Measurements from ENCODE around the gene TRPM8. TPM values are rescaled to one million over a fixed set of nuclear protein-coding genes. Genes with fewer than 3 reads are reported as not detected.

The TRPM8 gene
- total and polyA plus RNA-seq, 8 donors, result not detected

DNA sequence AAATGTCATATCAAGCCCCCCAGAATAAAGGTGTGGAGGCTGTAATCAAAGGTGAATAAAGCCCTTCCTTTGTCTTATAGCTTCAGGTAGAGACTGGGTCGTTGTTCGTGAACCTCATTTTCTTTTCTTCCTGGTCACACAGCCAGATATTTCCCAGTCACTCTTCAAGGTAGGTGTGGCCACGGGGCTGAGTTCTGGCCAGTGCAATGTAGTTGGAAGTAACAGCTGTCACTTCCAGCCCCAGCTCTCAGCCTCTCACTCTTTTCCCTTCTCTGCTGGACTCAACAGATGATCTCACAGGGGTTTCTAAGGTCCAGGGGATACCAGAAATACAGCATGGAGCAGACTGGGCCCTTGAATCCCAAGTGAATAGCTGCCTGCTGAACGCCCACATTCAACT lies 15.8 kb upstream of the TRPM8 start:
- TF ChIP-seq POLR2A (IDR thresholded peaks at IDR 0.05) (no peak), POLR2AphosphoS5 (IDR thresholded peaks at IDR 0.05) (no peak), EP300 (IDR thresholded peaks at IDR 0.05) (no peak)
- TF ChIP-seq, protein P1, sequence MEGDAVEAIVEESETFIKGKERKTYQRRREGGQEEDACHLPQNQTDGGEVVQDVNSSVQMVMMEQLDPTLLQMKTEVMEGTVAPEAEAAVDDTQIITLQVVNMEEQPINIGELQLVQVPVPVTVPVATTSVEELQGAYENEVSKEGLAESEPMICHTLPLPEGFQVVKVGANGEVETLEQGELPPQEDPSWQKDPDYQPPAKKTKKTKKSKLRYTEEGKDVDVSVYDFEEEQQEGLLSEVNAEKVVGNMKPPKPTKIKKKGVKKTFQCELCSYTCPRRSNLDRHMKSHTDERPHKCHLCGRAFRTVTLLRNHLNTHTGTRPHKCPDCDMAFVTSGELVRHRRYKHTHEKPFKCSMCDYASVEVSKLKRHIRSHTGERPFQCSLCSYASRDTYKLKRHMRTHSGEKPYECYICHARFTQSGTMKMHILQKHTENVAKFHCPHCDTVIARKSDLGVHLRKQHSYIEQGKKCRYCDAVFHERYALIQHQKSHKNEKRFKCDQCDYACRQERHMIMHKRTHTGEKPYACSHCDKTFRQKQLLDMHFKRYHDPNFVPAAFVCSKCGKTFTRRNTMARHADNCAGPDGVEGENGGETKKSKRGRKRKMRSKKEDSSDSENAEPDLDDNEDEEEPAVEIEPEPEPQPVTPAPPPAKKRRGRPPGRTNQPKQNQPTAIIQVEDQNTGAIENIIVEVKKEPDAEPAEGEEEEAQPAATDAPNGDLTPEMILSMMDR (IDR thresholded peaks at IDR 0.05), result no peak
- peaks cover 0 to 9% (median 0%) of the 10 kb centered on the region in 3 donors for H3K27me3 ChIP-seq
- intact Hi-C loops (cut with DNase I; ENCODE audit: low total_unique reads), result no loop called here
- WGBS, 5 donors, result 34 to 56% (median 46%) methylated on average over 4 of the region's 4 CpGs
- H3K4me1 ChIP-seq, result peaks cover 0 to 13% (median 3%) of the 10 kb centered on the region in 4 donors
- DNase-seq, result peak in 1 of 2 donors; percentile 59
- no peaks in the 10 kb centered on the region for H3K36me3 ChIP-seq
- peak overlapping the region in 1 of 5 donors; percentile 49 for H3K27ac ChIP-seq
- H3K9me3 ChIP-seq, result no peaks in the 10 kb centered on the region
- no peak overlapping the region for H3K4me3 ChIP-seq

DNA sequence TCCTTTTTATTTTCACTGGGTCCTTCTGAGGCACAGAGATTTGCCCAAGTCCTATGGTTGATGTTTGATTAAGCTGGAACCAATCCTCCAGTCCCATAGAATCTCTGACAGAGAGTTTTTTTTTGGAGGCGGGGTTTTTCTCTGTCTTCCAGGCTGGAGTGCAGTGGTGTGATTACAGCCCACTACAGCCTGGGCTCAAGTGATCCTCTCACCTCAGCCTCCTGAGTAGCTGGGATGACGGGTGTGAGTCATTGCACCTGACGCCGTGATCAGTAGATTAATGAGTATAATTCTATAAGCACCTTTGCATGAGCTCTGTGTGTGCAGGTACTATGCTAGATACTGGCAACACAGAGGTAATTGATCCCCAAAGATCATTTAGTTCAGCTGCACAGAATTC lies 15.3 kb upstream of the TRPM8 start:
- 72 to 83% (median 79%) methylated on average over 3 to 4 of the region's 4 CpGs for WGBS, 5 donors
- no peak for DNase-seq
- intact Hi-C loops (cut with DNase I; ENCODE audit: low total_unique reads), result no loop called here
- Histone ChIP-seq H3K36me3 (no peaks in the 10 kb centered on the region), H3K27ac (peak overlapping the region in 1 of 5 donors; percentile 49), H3K27me3 (peaks cover 0 to 9% (median 0%) of the 10 kb centered on the region in 3 donors), H3K4me1 (peaks cover 0 to 13% (median 3%) of the 10 kb centered on the region in 4 donors), H3K9me3 (no peaks in the 10 kb centered on the region), H3K4me3 (no peak overlapping the region)
- TF ChIP-seq POLR2A (IDR thresholded peaks at IDR 0.05) (no peak), EP300 (IDR thresholded peaks at IDR 0.05) (no peak)

DNA sequence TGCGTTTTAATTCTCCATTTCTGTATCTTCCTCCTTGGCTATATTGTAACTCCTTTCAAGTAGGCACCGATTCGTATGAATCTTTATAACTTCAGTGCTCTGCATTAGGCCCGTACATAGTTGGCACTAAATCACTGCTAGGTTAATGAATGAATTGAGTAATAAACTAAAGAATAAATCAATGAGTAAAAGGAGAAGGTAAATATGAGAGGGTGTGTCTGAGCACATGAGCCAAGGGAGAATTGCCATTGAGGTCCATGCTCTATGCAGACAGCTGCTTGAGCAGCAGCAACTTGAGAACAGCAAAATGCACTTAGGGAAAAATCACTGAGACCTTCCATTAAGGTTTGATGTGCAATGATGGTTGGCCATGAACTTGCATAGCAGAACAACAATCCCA lies 11.2 kb upstream of the TRPM8 start:
- H3K4me3 ChIP-seq, result no peak overlapping the region
- no peak for TF ChIP-seq POLR2A (IDR thresholded peaks at IDR 0.05)
- no peak for TF ChIP-seq EP300 (IDR thresholded peaks at IDR 0.05)
- TF ChIP-seq POLR2AphosphoS5 (IDR thresholded peaks at IDR 0.05), result no peak
- TF ChIP-seq, protein P1 (IDR thresholded peaks at IDR 0.05), result no peak
- H3K27ac ChIP-seq, result no peak overlapping the region
- DNase-seq, result no peak
- no peaks in the 10 kb centered on the region for H3K9me3 ChIP-seq
- intact Hi-C loops (cut with DNase I; ENCODE audit: low total_unique reads), result no loop called here
- H3K27me3 ChIP-seq, result peaks cover 0 to 9% (median 0%) of the 10 kb centered on the region in 3 donors
- 62 to 80% (median 67%) methylated on average over 4 of the region's 4 CpGs for WGBS, 5 donors
- no peaks in the 10 kb centered on the region for H3K36me3 ChIP-seq
- peaks cover 0 to 13% (median 3%) of the 10 kb centered on the region in 4 donors for H3K4me1 ChIP-seq

DNA sequence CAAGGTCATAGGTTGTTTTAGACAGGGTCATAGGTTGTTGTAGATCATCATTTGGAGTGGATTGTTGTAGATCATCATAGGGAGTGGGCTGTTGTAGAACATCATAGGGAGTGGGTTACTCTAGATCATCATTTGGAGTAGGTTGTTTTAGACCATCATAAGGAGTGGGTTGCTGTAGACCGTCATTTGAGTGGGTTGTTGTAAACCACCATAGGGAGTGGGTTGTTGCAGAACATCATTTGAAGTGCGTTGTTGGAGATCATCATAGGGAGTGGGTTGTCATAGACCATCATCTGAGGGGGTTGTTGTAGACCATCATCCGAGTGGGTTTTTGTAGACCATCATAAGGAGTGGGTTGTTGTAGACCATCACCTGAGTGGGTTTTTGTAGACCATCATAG lies 9.5 kb upstream of the TRPM8 start:
- Histone ChIP-seq H3K4me3 (no peak overlapping the region), H3K36me3 (no peaks in the 10 kb centered on the region), H3K4me1 (peaks cover 0 to 1% (median 0%) of the 10 kb centered on the region in 4 donors), H3K27ac (no peak overlapping the region), H3K27me3 (peaks cover 0 to 2% (median 0%) of the 10 kb centered on the region in 3 donors), H3K9me3 (no peaks in the 10 kb centered on the region)
- 74 to 91% (median 89%) methylated on average over 3 of the region's 3 CpGs for WGBS, 5 donors
- DNase-seq, result no peak
- no peak for TF ChIP-seq EP300 (IDR thresholded peaks at IDR 0.05)
- no peak for TF ChIP-seq POLR2A (IDR thresholded peaks at IDR 0.05)
- TF ChIP-seq POLR2AphosphoS5 (IDR thresholded peaks at IDR 0.05), result no peak
- TF ChIP-seq, protein P1 (IDR thresholded peaks at IDR 0.05), result no peak
- intact Hi-C loops (cut with DNase I; ENCODE audit: low total_unique reads), result no loop called here

DNA sequence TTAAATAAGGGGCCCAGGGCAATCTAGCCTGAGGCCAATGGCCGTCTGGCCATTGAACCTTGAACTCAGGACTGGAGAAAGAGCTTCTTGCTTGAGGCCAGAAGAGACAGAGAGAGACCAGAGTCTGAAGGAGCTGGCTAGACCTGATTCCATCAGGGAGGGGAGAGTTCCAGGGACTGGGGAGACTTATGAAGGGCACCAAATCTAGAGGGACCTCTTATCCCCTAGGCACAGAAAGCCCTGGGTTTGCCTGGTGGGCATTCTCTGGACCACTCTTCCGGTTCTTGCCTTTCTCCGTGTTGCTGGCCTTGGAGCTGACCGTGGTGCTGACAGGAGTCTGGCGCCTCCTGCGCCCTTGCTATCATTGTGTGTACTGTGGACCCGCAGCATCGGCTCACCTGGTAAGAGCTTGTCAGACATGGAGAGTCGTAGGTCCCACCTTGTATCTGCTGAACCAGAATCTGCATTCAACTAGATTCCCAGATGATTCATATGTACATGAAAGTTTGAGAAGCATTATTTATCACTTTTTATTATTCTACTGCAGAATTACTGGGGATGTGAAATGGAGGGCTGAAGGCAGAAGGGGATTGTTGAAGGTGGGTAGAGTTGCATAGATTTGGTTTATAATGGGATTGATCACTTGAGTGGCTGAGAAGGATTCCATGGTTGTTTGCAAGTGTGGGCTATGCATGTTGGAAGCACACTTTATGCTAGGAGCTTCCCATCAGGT lies 4.3 kb upstream of the TRPM8 start:
- no peak overlapping the region for H3K4me3 ChIP-seq
- intact Hi-C loops (cut with DNase I; ENCODE audit: low total_unique reads), result no loop called here
- H3K9me3 ChIP-seq, result no peaks in the 10 kb centered on the region
- no peak overlapping the region for H3K27ac ChIP-seq
- H3K36me3 ChIP-seq, result no peaks in the 10 kb centered on the region
- peak in 1 of 2 donors; percentile 75 for DNase-seq
- no peaks in the 10 kb centered on the region for H3K4me1 ChIP-seq
- no peak for TF ChIP-seq POLR2AphosphoS5 (IDR thresholded peaks at IDR 0.05)
- TF ChIP-seq, protein P1 (IDR thresholded peaks at IDR 0.05), result no peak
- no peak for TF ChIP-seq POLR2A (IDR thresholded peaks at IDR 0.05)
- TF ChIP-seq EP300 (IDR thresholded peaks at IDR 0.05), result no peak
- H3K27me3 ChIP-seq, result peaks cover 0 to 18% (median 0%) of the 10 kb centered on the region in 3 donors
- 7 to 17% (median 11%) methylated on average over 9 of the region's 9 CpGs for WGBS, 5 donors

All from stomach (tissue), 9 donors.